NCI-H187 (cell line): ENCODE data around the gene SMG6.

Source experiments
- DNase-seq, 2 experiments: peaks; one replicate each; lab custom pipeline; 2025; lab: John Stamatoyannopoulos, UW

Gene SMG6

DNA sequence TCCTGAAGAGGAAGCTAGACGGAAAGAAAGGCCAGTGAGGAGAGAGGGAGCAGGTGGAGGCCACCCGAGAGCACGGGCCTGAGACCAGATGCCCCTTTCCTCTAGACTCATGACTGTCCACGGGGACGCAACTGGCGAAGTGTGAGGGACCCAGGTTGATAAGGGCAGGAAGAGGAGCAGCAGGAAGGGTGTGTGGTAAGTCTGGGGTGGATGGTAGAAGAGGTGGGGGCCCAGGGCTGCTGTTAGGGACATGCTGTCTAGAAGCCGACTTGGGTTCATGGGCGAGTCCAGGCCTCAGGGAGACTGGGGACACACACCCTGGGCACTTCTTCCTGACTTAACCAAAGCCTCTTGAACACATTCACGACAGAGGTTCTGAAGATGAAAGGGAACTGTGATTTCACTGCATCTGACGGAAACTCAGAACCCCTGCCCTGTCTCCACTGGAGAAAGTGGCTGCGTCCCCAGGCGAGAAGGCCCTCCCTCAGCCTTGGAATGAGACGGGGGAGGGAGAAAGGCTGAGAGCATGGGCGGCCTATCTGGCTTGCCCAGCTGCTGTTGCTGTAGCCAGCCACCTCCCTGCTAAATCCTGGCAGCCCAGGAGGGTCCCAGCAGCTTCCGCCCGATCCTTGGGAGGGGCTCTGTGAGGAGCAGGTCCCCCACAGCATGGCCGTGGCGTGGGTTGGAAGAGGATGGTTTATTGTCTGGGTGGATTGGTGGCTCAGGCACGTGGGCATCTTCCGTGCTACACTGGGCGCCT is 242.7 kb downstream of the SMG6 start:
- DNase-seq, result no peak

DNA sequence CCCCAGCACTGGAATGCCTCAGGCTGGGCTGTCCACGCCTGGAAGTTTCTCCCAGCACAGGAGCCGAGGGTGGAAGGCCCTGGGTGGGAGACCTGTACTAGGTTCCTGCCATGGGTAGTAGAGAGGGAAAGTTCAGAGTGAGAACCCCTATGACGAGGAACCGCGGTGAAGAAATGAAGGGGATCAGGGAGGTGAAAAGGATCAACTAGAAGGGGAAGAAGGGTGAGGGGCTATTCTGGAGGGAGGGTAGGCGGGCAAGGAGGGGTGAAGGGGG is 243.3 kb downstream of the SMG6 start:
- DNase-seq, result no peak

GRCh38 chr17:2059547-2060384 is 243.8 kb downstream of the SMG6 start:
- DNase-seq, result no peak

DNA sequence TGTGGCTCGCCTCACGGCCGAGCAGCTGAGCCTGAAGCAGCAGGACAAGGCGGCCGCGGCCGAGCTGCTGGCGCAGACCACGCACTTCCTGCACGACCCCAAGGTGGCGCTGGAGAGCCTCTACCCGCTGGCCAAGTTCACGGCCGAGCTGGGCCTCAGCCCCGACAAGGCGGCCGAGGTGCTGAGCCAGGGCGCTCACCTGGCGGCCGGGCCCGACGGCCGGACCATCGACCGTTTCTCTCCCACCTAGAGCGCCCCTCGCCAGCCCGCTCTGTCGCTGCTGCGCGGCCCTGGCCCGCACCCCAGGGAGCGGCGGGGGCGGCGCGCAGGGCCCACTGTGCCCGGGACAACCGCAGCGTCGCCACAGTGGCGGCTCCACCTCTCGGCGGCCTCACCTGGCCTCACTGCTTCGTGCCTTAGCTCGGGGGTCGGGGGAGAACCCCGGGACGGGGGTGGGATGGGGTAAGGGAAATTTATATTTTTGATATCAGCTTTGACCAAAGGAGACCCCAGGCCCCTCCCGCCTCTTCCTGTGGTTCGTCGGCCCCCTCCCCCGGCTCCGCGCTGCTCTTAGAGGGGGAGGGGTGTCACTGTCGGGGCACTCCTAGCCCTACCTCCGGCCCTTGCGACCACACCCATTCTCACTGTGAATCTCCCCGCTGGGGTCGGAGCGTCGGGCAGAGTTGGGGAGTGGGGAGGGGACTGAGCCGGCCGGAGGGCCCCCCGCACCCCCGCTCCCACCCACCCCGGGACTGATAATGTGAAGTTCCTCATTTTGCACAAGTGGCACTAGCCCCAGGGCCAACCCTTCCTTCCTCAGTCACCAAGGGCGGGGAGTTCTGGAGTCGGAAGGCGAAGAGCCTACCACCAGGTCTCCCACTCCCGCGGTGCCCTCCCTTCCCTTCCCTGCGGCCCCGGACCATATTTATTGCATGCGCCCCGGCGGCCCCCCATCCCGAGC is 244.7 kb downstream of the SMG6 start:
- no peak for DNase-seq

- DNase-seq, result no peak
These were observed 245.6 kb downstream of the SMG6 start for GRCh38 chr17:2057760-2058585.

GRCh38 chr17:2057175-2057759 is 246.3 kb downstream of the SMG6 start:
- no peak for DNase-seq

DNA sequence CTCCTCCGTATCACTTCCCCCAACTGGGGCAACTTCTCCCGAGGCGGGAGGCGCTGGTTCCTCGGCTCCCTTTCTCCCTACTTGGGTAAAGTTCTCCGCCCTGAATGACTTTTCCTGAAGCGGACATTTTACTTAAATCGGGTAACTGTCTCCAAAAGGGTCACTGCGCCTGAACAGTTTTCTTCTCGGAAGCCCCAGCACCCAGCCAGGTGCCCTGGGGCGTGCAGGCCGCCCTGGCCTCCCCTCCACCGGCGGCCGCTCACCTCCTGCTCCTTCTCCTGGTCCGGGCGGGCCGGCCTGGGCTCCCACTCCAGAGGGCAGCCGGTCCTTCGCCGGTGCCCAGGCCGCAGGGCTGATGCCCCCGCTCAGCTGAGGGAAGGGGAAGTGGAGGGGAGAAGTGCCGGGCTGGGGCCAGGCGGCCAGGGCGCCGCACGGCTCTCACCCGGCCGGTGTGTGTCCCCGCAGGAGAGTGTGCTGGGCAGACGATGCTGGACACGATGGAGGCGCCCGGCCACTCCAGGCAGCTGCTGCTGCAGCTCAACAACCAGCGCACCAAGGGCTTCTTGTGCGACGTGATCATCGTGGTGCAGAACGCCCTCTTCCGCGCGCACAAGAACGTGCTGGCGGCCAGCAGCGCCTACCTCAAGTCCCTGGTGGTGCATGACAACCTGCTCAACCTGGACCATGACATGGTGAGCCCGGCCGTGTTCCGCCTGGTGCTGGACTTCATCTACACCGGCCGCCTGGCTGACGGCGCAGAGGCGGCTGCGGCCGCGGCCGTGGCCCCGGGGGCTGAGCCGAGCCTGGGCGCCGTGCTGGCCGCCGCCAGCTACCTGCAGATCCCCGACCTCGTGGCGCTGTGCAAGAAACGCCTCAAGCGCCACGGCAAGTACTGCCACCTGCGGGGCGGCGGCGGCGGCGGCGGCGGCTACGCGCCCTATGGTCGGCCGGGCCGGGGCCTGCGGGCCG is 247.1 kb downstream of the SMG6 start:
- no peak for DNase-seq

DNA sequence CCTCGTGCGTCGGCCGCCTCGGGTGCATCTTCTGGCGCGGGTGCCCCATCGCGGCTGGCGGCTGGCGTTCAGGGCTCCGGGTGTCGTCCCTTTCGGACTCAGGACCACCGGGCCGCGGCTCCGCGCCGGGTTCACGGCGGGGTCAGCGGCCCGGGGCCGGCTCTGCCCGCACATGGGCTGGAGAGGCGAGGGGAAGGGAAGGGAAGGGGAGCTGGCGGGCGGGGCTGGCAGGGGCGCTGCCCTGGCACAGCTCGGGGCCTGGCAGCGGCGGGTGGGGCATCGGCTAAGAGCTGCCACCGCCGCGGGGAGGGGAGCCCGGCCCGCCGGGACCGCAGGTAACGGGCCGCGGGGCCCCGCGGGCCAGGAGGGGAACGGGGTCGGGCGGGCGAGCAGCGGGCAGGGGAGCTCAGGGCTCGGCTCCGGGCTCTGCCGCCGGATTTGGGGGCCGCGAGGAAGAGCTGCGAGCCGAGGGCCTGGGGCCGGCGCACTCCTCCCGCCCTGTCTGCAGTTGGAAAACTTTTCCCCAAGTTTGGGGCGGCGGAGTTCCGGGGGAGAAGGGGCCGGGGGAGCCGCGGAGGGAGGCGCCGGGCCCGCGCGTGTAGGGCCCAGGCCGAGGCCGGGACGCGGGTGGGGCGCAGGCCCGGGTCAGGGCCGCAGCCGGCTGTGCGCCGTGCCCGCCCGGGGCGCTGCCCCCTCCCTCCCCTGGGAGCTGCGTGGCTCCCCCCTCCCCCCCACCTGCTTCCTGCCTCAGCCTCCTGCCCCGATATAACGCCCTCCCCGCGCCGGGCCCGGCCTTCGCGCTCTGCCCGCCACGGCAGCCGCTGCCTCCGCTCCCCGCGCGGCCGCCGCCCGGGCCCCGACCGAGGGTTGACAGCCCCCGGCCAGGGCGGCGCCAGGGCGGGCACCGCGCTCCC is 248.0 kb downstream of the SMG6 start:
- no peak for DNase-seq

- no peak for DNase-seq
These were observed 248.9 kb downstream of the SMG6 start, which contains the start of gene HIC1 for GRCh38 chr17:2054512-2055291. TSS of gene HIC1 (plus strand) at chr17:2055103. CDS start at chr17:2056691, 1,588 bp downstream.

- no peak for DNase-seq
These were observed 249.4 kb downstream of the SMG6 start for GRCh38 chr17:2054262-2054511.

DNA sequence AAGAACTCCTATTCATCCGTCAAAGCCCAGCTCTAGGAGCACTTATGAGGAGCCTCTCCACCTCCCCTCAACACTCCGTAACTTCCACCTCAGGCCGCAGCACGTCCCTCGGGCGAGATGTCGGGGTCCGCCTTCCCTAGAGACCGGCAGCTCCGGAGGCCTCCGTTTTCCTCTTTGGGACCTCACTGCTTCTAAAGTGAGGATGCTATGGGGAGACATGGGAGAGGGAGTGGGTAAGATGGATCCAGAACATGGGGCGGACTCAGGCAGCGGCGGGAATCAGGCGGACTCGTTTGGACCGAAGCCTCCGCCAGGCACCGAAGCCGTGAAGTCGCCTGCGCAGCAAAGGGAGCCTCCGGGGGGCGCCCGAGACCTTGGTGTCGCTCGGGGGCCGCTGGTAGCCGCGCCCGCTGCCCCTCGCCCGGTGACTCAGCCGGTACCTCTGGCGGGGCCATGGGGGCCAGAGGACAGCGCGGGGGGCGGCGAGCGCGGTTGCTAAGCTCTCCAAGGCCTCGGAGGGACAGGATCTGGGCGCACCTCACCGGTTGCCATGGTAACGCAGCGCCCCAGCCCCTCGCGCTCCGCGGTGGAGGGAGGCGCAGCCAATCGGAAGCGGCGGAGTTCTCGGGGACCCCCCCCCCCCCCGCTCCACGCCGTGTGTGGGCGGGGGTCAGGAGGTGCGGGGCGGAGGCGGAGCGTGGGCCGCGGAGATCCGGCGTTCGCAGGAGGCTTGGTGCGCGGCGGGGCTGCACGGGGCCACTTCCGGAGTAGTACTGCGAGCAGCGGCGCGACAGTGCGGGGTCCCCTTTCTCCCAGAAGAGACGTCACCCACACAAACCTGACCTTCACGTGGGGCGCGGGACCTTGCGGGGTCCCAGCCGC is 250.0 kb downstream of the SMG6 start:
- no peak for DNase-seq

- DNase-seq, result no peak
These were observed 251.5 kb downstream of the SMG6 start for GRCh38 chr17:2051933-2052559.

DNA sequence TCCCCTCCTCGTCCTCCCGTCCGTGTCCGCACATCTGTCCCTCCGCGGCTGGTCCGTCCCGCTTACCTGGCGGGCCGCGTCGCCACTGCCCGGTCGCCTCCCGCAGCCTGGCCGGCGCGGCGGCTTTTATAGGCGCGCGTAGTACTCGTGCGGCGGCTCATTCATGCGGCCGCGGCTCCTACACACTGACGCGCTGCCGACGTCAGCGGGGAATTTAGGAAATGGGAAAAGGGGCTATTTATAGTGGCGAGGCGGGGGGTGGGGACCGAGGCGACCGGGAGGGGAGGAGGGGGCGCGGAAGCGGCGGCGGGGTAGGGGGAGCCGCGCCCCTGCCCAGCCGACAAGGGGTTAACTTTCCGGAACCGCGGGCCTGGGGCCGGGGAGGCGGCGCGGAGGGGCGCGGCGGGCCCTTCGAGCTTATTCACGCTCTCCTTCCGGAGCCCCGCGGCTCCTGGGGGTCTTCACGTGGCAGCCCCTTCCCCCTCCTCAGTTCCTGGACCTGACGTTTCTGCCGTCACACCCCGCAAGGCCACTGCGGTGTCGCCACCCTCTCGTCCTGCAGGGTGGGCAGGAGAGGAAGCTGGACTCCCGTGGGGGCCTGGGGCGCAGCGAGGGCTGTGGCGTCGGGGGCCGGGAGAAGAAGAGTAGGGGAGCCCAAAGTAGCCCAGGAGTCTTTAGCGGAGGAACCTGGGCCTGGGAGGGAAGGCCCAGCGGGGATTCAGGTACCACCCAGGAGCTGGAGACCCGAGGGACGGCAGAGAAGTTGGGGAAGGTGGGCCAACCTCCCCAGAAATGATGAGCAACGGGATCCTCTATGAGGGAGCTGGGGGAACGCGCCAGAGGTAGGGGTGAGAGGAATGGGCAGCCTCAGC is 252.3 kb downstream of the SMG6 start:
- no peak for DNase-seq

- peak; percentile 43 to 44 for DNase-seq
These were observed 253.1 kb downstream of the SMG6 start for GRCh38 chr17:2050300-2051060.
